Smooth muscle cell (in vitro differentiated cells): Measurements from ENCODE around the gene UBTD2. TPM values are rescaled to one million over a fixed set of nuclear protein-coding genes. Genes with fewer than 3 reads are reported as not detected.

Experiments
- DNase-seq: peaks from one replicate; lab custom pipeline; 2025; ENCODE audit not compliant: unreplicated experiment; lab: John Stamatoyannopoulos, UW
- H2AFZ ChIP-seq: fragments of 200-600 bp; sonication (generic); 2 replicates; pipeline ENCODE4 v1.6.0; 2016; ENCODE audit warnings: antibody characterized with exemption, low read depth, mild to moderate bottlenecking
- H3F3A ChIP-seq: fragments of 200-600 bp; sonication (generic); 2 replicates; pipeline ENCODE4 v1.6.0; 2017; ENCODE audit warnings: antibody characterized with exemption, low read depth
- H3K27ac ChIP-seq: fragments of 200-600 bp; sonication (generic); 2 replicates; pipeline ENCODE4 v1.5.1; 2016; ENCODE audit warnings: low read depth, mild to moderate bottlenecking
- H3K27me3 ChIP-seq: fragments of 200-600 bp; sonication (generic); 2 replicates; pipeline ENCODE4 v1.6.1; 2016; ENCODE audit warnings: low read depth, mild to moderate bottlenecking
- H3K36me3 ChIP-seq: fragments of 200-600 bp; sonication (generic); 2 replicates; pipeline ENCODE4 v1.5.1; 2016; ENCODE audit warnings: low read depth
- H3K4me1 ChIP-seq: fragments of 200-600 bp; sonication (generic); 2 replicates; pipeline ENCODE4 v1.5.1; 2016; ENCODE audit warnings: low read depth
- H3K4me2 ChIP-seq: fragments of 200-600 bp; sonication (generic); 2 replicates; pipeline ENCODE4 v1.6.0; 2016; ENCODE audit warnings: mild to moderate bottlenecking
- H3K4me3 ChIP-seq: fragments of 200-600 bp; sonication (generic); 2 replicates; pipeline ENCODE4 v1.5.1; 2016; ENCODE audit warnings: mild to moderate bottlenecking
- H3K79me2 ChIP-seq: fragments of 200-600 bp; sonication (generic); 2 replicates; pipeline ENCODE4 v1.6.0; 2016; ENCODE audit warnings: low read depth, mild to moderate bottlenecking
- H3K9ac ChIP-seq: fragments of 200-600 bp; sonication (generic); 2 replicates; pipeline ENCODE4 v1.6.0; 2016; ENCODE audit warnings: low read depth
- H3K9me3 ChIP-seq: fragments of 200-600 bp; sonication (generic); replicated peaks from 2 replicates; pipeline ENCODE4 v1.5.1; 2016; ENCODE audit warnings: low read depth
- H4K20me1 ChIP-seq: fragments of 200-600 bp; sonication (generic); 2 replicates; pipeline ENCODE4 v1.6.0; 2016; ENCODE audit warnings: low read depth
- CTCF ChIP-seq: fragments of 200-600 bp; sonication (generic); IDR thresholded peaks from 2 replicates; pipeline ENCODE4 v1.5.1; 2017; ENCODE audit warnings: borderline replicate concordance, mild to moderate bottlenecking, antibody characterized with exemption; ENCODE audit not compliant: insufficient read depth, poor library complexity, severe bottlenecking
- whole genome bisulfite sequencing: methylation state at CpG from one replicate; pipeline ENCODE4 v1.1.7; 2016; ENCODE audit warnings: low lambda C conversion rate; 5-methylcytosine and 5-hydroxymethylcytosine counted together
- polyA plus RNA-seq: library from polyadenylated mRNA; unstranded; fragments of >200 nt; fragmentation: Nextera tagmentation; extraction: Ambion mirVana; gene quantifications from 2 replicates; pipeline ENCODE4 v1.2.1, GENCODE V29; 2016
- total RNA-seq: library from RNA; depleted of rRNA; stranded (reverse); fragments of >200 nt; gene quantifications from 2 replicates; pipeline ENCODE4 v1.2.3, GENCODE V29; 2014

UBTD2 gene
- total and polyA plus RNA-seq, 2 experiments from 2014 or later = 20.8 to 38.2 TPM

- no peaks in the 10 kb centered on the region for H3F3A ChIP-seq
- no peak for DNase-seq
- H3K79me2 ChIP-seq = peaks cover 84% of the 10 kb centered on the region
- H3K4me1 ChIP-seq = no peaks in the 10 kb centered on the region
- no peak overlapping the region for H3K27ac ChIP-seq
- H3K9me3 ChIP-seq = no peaks in the 10 kb centered on the region
- H3K4me3 ChIP-seq = no peak overlapping the region
- no peak overlapping the region for H3K9ac ChIP-seq
- WGBS = 97% methylated on average over 2 of the region's 2 CpGs
- no peaks in the 10 kb centered on the region for H3K27me3 ChIP-seq
- H4K20me1 ChIP-seq = peaks cover 39% of the 10 kb centered on the region
- no peak overlapping the region for H2AFZ ChIP-seq
- peaks cover 13% of the 10 kb centered on the region for H3K36me3 ChIP-seq
- no peak overlapping the region for H3K4me2 ChIP-seq
- no peak for TF ChIP-seq CTCF
Measured at GRCh38 chr5:172252501-172252900, 31.1 kb downstream of the UBTD2 start.

- no peaks in the 10 kb centered on the region for H3F3A ChIP-seq
- H3K4me1 ChIP-seq = no peaks in the 10 kb centered on the region
- H3K4me2 ChIP-seq = no peak overlapping the region
- H3K27me3 ChIP-seq = no peaks in the 10 kb centered on the region
- peaks cover 85% of the 10 kb centered on the region for H3K79me2 ChIP-seq
- TF ChIP-seq CTCF = no peak
- no peak overlapping the region for H3K4me3 ChIP-seq
- H3K9ac ChIP-seq = no peak overlapping the region
- no peak for DNase-seq
- H3K27ac ChIP-seq = no peak overlapping the region
- no peaks in the 10 kb centered on the region for H3K9me3 ChIP-seq
- peaks cover 50% of the 10 kb centered on the region for H4K20me1 ChIP-seq
- 97% methylated on average over 1 of the region's 1 CpG for WGBS
- no peak overlapping the region for H2AFZ ChIP-seq
- peaks cover 13% of the 10 kb centered on the region for H3K36me3 ChIP-seq
Measured at GRCh38 chr5:172251419-172251818, 32.1 kb downstream of the UBTD2 start.

GRCh38 chr5:172248637-172249036 is 34.9 kb downstream of the UBTD2 start:
- H3K9ac ChIP-seq = no peak overlapping the region
- no peaks in the 10 kb centered on the region for H3K4me1 ChIP-seq
- no peak overlapping the region for H2AFZ ChIP-seq

More at GRCh38 chr5:172248637-172249036, 34.9 kb downstream of the UBTD2 start:
- Histone ChIP-seq H3K4me2 (no peak overlapping the region), H4K20me1 (peaks cover 78% of the 10 kb centered on the region), H3K27me3 (no peaks in the 10 kb centered on the region), H3K36me3 (peaks cover 13% of the 10 kb centered on the region), H3K79me2 (peaks cover 98% of the 10 kb centered on the region), H3K9me3 (no peaks in the 10 kb centered on the region), H3K27ac (no peak overlapping the region), H3F3A (no peaks in the 10 kb centered on the region), H3K4me3 (no peak overlapping the region)
- 59% methylated on average over 2 of the region's 2 CpGs for WGBS
- TF ChIP-seq CTCF = no peak
- no peak for DNase-seq
